Naive thymus-derived CD4-positive, alpha-beta T cell (primary cell): ENCODE data around the gene EXOG. TPM values are rescaled to one million over a fixed set of nuclear protein-coding genes. Genes with fewer than 3 reads are reported as not detected.

Experiments used
- ATAC-seq: fragments of 150-1000 bp; cut with Tn5 transposase; 2 replicates; pipeline ENCODE4 v1.10.0; 2021; ENCODE audit warnings: mild to moderate bottlenecking, moderate library complexity
- CTCF ChIA-PET: fragments of 350-600 bp; sonication (Branson Sonifier 250); formaldehyde crosslinking; loops from one replicate; lab custom pipeline; 2021; ENCODE audit warnings: antibody characterized with exemption; lab: Charles Lee
- POLR2A ChIA-PET: fragments of 350-600 bp; sonication (Branson Sonifier 250); formaldehyde crosslinking; loops from one replicate; lab custom pipeline; 2021; ENCODE audit warnings: antibody characterized with exemption, inconsistent platforms; lab: Charles Lee
- DNase-seq, 9 donors: peaks; one replicate each; pipeline versions ENCODE4 v3.0.0 to v3.0.0-alpha.2; 2020 to 2022; ENCODE audit warnings: mixed read lengths in 1 of 9
- H3K27ac ChIP-seq: one replicate; pipeline ENCODE4 v1.7.0; 2013; ENCODE audit warnings: mild to moderate bottlenecking, low read depth, low read length, moderate library complexity
- H3K27me3 ChIP-seq, 2 donors: one replicate each; pipeline ENCODE4 v1.7.0; 2013; ENCODE audit warnings: low read length in 2 of 2, mild to moderate bottlenecking in 2 of 2, moderate library complexity in 2 of 2; ENCODE audit not compliant: control insufficient read depth in 2 of 2, insufficient read depth in 2 of 2
- H3K36me3 ChIP-seq, 3 experiments: 1 replicate in 2 of 3; 2 replicates in 1 of 3; pipeline ENCODE4 v1.7.0; 2013; ENCODE audit warnings: low read length in 3 of 3, mild to moderate bottlenecking in 3 of 3, moderate library complexity in 1 of 3; ENCODE audit not compliant: insufficient read depth in 3 of 3, control insufficient read depth in 2 of 3
- H3K4me1 ChIP-seq, 2 donors: one replicate each; pipeline ENCODE4 v1.7.0; 2013; ENCODE audit warnings: low read length in 2 of 2, mild to moderate bottlenecking in 2 of 2, moderate library complexity in 1 of 2; ENCODE audit not compliant: control insufficient read depth in 2 of 2, insufficient read depth in 2 of 2
- H3K4me3 ChIP-seq: 2 replicates; pipeline ENCODE4 v1.7.0; 2013; ENCODE audit warnings: mild to moderate bottlenecking, low read length
- H3K9me3 ChIP-seq, 3 experiments: 1 replicate in 2 of 3; 2 replicates in 1 of 3; pipeline ENCODE4 v1.7.0; 2013; ENCODE audit warnings: low read length in 3 of 3; ENCODE audit not compliant: control insufficient read depth in 2 of 3
- H3K27ac Mint-ChIP-seq, 9 donors: one replicate each; pipeline ENCODE4 v1.8.0; 2020 to 2022; ENCODE audit warnings: mixed read lengths in 9 of 9, mild to moderate bottlenecking in 8 of 9, moderate library complexity in 5 of 9, inconsistent platforms in 2 of 9
- H3K27me3 Mint-ChIP-seq, 5 donors: one replicate each; pipeline ENCODE4 v1.8.0; 2021 to 2022; ENCODE audit warnings: mixed read lengths in 5 of 5, mild to moderate bottlenecking in 1 of 5
- H3K36me3 Mint-ChIP-seq, 5 donors: one replicate each; pipeline ENCODE4 v1.8.0; 2020 to 2022; ENCODE audit warnings: mixed read lengths in 5 of 5, mild to moderate bottlenecking in 3 of 5, inconsistent platforms in 1 of 5
- H3K4me1 Mint-ChIP-seq, 7 donors: one replicate each; pipeline ENCODE4 v1.8.0; 2020 to 2022; ENCODE audit warnings: mixed read lengths in 7 of 7, mild to moderate bottlenecking in 3 of 7, inconsistent platforms in 1 of 7
- H3K4me3 Mint-ChIP-seq, 10 donors: one replicate each; pipeline ENCODE4 v1.8.0; 2020 to 2022; ENCODE audit warnings: mild to moderate bottlenecking in 10 of 10, mixed read lengths in 10 of 10, moderate library complexity in 6 of 10, inconsistent platforms in 2 of 10
- H3K9me3 Mint-ChIP-seq, 11 donors: one replicate each; pipeline ENCODE4 v1.8.0; 2020 to 2022; ENCODE audit warnings: mixed read lengths in 11 of 11, mild to moderate bottlenecking in 4 of 11, inconsistent platforms in 1 of 11, moderate library complexity in 1 of 11
- intact Hi-C, 2 donors: fragments of 100-400 bp; cut with micrococcal nuclease; formaldehyde crosslinking; loops; one replicate each; pipeline ENCODE4 v1.15.1; 2023
- polyA plus RNA-seq, 2 donors: library from polyadenylated mRNA; unstranded; fragments of 300-500 nt; fragmentation: Illumina TruSeq; gene quantifications; one replicate each; pipeline ENCODE4 v1.2.3, GENCODE V29; 2021
- total RNA-seq, 6 experiments: library from RNA in 5 of 6; stranded (reverse) in 5 of 6; gene quantifications; 1 replicate in 5 of 6; 2 replicates in 1 of 6; pipeline ENCODE4 v1.2.3 and lab custom pipeline; 2021 to 2026

EXOG gene
- total and polyA plus RNA-seq, 7 experiments from 2014 or later = 6.1 to 31.0 (median 20.7) TPM

GRCh38 chr3:38477057-38477820, 18.9 kb upstream of the EXOG start:
- no peaks in the 10 kb centered on the region for H3K27me3 Mint-ChIP-seq
- peaks cover 0 to 1% (median 0%) of the 10 kb centered on the region in 11 donors for H3K9me3 Mint-ChIP-seq
- no peaks in the 10 kb centered on the region for H3K4me1 ChIP-seq
- peaks cover 0 to 16% (median 4%) of the 10 kb centered on the region in 5 donors for H3K36me3 Mint-ChIP-seq
- peak overlapping the region in 1 of 9 donors; percentile 62 for H3K27ac Mint-ChIP-seq
- ChIA-PET POLR2A (no interaction called here), CTCF (no interaction called here)
- H3K27ac ChIP-seq = no peak overlapping the region
- H3K36me3 ChIP-seq = peaks cover 0 to 19% (median 3%) of the 10 kb centered on the region in 3 experiments
- intact Hi-C loops = no loop called here
- H3K27me3 ChIP-seq = no peaks in the 10 kb centered on the region
- peaks cover 9 to 22% (median 17%) of the 10 kb centered on the region in 7 donors for H3K4me1 Mint-ChIP-seq
- no peak overlapping the region for H3K4me3 Mint-ChIP-seq
- DNase-seq (no peak), ATAC-seq (no peak)
- H3K9me3 ChIP-seq = no peaks in the 10 kb centered on the region
- no peak overlapping the region for H3K4me3 ChIP-seq

- Mint-ChIP-seq H3K36me3 (peaks cover 4 to 23% (median 8%) of the 10 kb centered on the region in 5 donors), H3K27ac (peak overlapping the region in 2 of 9 donors; percentile 62 to 66), H3K4me1 (peaks cover 6 to 18% (median 12%) of the 10 kb centered on the region in 7 donors), H3K4me3 (no peak overlapping the region), H3K9me3 (no peaks in the 10 kb centered on the region), H3K27me3 (no peaks in the 10 kb centered on the region)
- no peak for DNase-seq
- no peaks in the 10 kb centered on the region for H3K9me3 ChIP-seq
- no peaks in the 10 kb centered on the region for H3K4me1 ChIP-seq
- H3K4me3 ChIP-seq = no peak overlapping the region
- no peaks in the 10 kb centered on the region for H3K27me3 ChIP-seq
- intact Hi-C loops = loop anchor here in 1 of 2 donors (2.0 kb wide), 2 partner anchors 23 to 131 kb away; partner anchors contain the start of gene XYLB
- H3K27ac ChIP-seq = no peak overlapping the region
- H3K36me3 ChIP-seq = peaks cover 2 to 26% (median 3%) of the 10 kb centered on the region in 3 experiments
- ChIA-PET CTCF (interaction anchor here (0.7 to 4.1 kb wide), 3 partner anchors 102 to 360 kb away, joined by 3 to 60 read pairs (median 3); partner anchors contain the start of gene XYLB), POLR2A (no interaction called here)
- ATAC-seq = no peak
Measured at GRCh38 chr3:38477839-38478450, 18.2 kb upstream of the EXOG start.

- no peak for ATAC-seq
- POLR2A ChIA-PET = interaction anchor here (2.2 kb wide), 1 partner anchor 133 kb away, joined by 6 read pairs; no protein-coding TSS in a partner anchor
Measured at GRCh38 chr3:38478901-38479300, 17.2 kb upstream of the EXOG start.

GRCh38 chr3:38479431-38480092, 16.6 kb upstream of the EXOG start:
- no peak overlapping the region for H3K4me3 Mint-ChIP-seq

More at GRCh38 chr3:38478901-38479300, 17.2 kb upstream of the EXOG start:
- Mint-ChIP-seq H3K27ac (peak overlapping the region in 2 of 9 donors; percentile 10 to 42), H3K9me3 (no peaks in the 10 kb centered on the region), H3K4me1 (peaks cover 2 to 10% (median 6%) of the 10 kb centered on the region in 7 donors), H3K4me3 (no peak overlapping the region), H3K36me3 (peaks cover 6 to 30% (median 13%) of the 10 kb centered on the region in 5 donors), H3K27me3 (no peaks in the 10 kb centered on the region)
- CTCF ChIA-PET = interaction anchor here (0.7 to 4.1 kb wide), 3 partner anchors 103 to 361 kb away, joined by 3 to 60 read pairs (median 3); partner anchors contain the start of gene XYLB
- no peak for DNase-seq
- H3K9me3 ChIP-seq = no peaks in the 10 kb centered on the region
- H3K4me1 ChIP-seq = no peaks in the 10 kb centered on the region
- no peaks in the 10 kb centered on the region for H3K27me3 ChIP-seq
- intact Hi-C loops = loop anchor here (1.0 to 2.0 kb wide), 3 partner anchors 24 to 361 kb away; partner anchors contain the start of gene XYLB (in 1 of the 2)
- no peak overlapping the region for H3K4me3 ChIP-seq
- H3K36me3 ChIP-seq = peaks cover 3 to 34% (median 4%) of the 10 kb centered on the region in 3 experiments
- no peak overlapping the region for H3K27ac ChIP-seq

GRCh38 chr3:38480093-38480445, 16.1 kb upstream of the EXOG start:
- no peaks in the 10 kb centered on the region for H3K27me3 ChIP-seq
- no peaks in the 10 kb centered on the region for H3K9me3 Mint-ChIP-seq
- peaks cover 10 to 36% (median 13%) of the 10 kb centered on the region in 5 donors for H3K36me3 Mint-ChIP-seq
- no peaks in the 10 kb centered on the region for H3K27me3 Mint-ChIP-seq
- peaks cover 0 to 5% (median 0%) of the 10 kb centered on the region in 7 donors for H3K4me1 Mint-ChIP-seq
- no peak for ATAC-seq
- H3K4me1 ChIP-seq = no peaks in the 10 kb centered on the region
- peaks cover 3 to 34% (median 4%) of the 10 kb centered on the region in 3 experiments for H3K36me3 ChIP-seq
- intact Hi-C loops = loop anchor here (1.0 to 10.0 kb wide), 6 partner anchors 25 to 506 kb away; partner anchors contain the start of gene XYLB (in 1 of the 2)
- CTCF ChIA-PET = interaction anchor here (0.6 to 4.1 kb wide), 18 partner anchors 12 to 807 kb away, joined by 3 to 60 read pairs (median 3); partner anchors contain the start of genes EXOG and XYLB
- DNase-seq = no peak
- H3K4me3 Mint-ChIP-seq = no peak overlapping the region
- no peak overlapping the region for H3K27ac Mint-ChIP-seq
- POLR2A ChIA-PET = interaction anchor here (0.7 to 2.2 kb wide), 2 partner anchors 14 to 134 kb away, joined by 4 to 6 read pairs; no protein-coding TSS in a partner anchor
- no peak overlapping the region for H3K4me3 ChIP-seq
- H3K27ac ChIP-seq = no peak overlapping the region
- no peaks in the 10 kb centered on the region for H3K9me3 ChIP-seq

More at GRCh38 chr3:38479431-38480092, 16.6 kb upstream of the EXOG start:
- H3K4me1 Mint-ChIP-seq = peaks cover 0 to 6% (median 2%) of the 10 kb centered on the region in 7 donors
- POLR2A ChIA-PET = interaction anchor here (0.7 to 2.2 kb wide), 2 partner anchors 14 to 134 kb away, joined by 4 to 6 read pairs; no protein-coding TSS in a partner anchor
- no peaks in the 10 kb centered on the region for H3K27me3 Mint-ChIP-seq
- H3K27ac Mint-ChIP-seq = peak overlapping the region in 4 of 9 donors; percentile 36 to 65 (median 50)
- intact Hi-C loops = loop anchor here (1.0 to 10.0 kb wide), 6 partner anchors 25 to 505 kb away; partner anchors contain the start of gene XYLB (in 2 of the 2)
- peak; percentile 79 for ATAC-seq
- Histone ChIP-seq H3K36me3 (peaks cover 3 to 34% (median 4%) of the 10 kb centered on the region in 3 experiments), H3K9me3 (no peaks in the 10 kb centered on the region), H3K27ac (no peak overlapping the region), H3K27me3 (no peaks in the 10 kb centered on the region), H3K4me1 (no peaks in the 10 kb centered on the region), H3K4me3 (no peak overlapping the region)
- DNase-seq = peak in 8 of 9 donors; percentile 30 to 63 (median 44)
- CTCF ChIA-PET = interaction anchor here (0.9 to 4.1 kb wide), 8 partner anchors 17 to 807 kb away, joined by 3 to 60 read pairs (median 5); partner anchors contain the start of genes EXOG and XYLB
- peaks cover 6 to 32% (median 13%) of the 10 kb centered on the region in 5 donors for H3K36me3 Mint-ChIP-seq
- no peaks in the 10 kb centered on the region for H3K9me3 Mint-ChIP-seq
